Suppressor macrophage treated with lipopolysaccharide for 1 hour (primary cell): Measurements from ENCODE around the gene ECT2L.
"Not testable (repeated sequence)": the region's sequence is repeated elsewhere in the genome, so short reads cannot be mapped to it uniquely, and the experiment has no call there.

ENCODE experiments used
- DNase-seq, 3 donors: peaks; one replicate each; pipeline ENCODE4 v3.0.0-alpha.2; 2020 to 2022

ECT2L gene

DNA sequence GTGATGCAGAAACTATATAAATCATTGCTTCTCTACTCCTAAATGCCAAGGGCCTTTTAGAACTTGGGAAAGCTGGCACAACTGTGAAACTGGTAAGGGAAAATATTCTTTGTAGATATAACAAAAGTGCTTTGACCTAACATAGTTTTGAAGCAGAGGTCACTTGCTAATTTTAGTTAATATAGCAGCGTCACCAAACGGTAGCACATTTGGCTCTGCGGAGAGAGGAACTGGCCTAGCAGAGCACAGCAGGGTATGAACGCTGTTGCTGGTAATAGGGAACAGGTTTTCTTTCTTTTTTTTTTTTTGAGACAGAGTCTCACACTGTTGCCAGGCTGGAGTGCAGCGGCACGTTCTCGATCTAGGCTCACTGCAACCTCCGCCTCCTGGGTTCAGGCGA, 67.4 kb downstream of the ECT2L start:
- no peak for DNase-seq

DNA sequence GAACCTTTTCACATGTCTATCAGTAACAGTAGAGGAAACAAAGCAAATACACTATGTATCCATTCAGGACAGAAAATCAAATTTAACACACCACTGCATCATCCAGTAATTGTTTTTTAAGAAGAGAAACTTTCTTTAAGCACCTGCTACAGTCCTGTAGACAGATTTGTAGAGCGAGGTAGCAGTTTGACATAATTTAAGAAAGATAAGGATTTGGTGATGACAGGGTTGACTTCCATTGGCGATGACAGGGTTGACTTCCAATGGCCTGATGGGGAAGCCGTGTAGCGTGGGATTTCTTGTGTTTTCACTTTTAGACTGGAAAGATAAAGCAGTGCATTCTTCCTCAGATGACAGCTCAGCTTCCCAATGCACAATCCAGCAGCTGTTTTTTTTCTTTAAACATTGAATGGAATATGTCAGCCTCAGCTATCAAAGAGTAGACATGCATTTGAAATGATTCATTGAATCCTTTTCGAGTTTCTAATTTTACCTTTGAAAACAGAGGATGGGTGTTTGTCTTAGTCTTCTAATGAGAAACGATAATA, 68.5 kb downstream of the ECT2L start:
- DNase-seq = no peak

DNA sequence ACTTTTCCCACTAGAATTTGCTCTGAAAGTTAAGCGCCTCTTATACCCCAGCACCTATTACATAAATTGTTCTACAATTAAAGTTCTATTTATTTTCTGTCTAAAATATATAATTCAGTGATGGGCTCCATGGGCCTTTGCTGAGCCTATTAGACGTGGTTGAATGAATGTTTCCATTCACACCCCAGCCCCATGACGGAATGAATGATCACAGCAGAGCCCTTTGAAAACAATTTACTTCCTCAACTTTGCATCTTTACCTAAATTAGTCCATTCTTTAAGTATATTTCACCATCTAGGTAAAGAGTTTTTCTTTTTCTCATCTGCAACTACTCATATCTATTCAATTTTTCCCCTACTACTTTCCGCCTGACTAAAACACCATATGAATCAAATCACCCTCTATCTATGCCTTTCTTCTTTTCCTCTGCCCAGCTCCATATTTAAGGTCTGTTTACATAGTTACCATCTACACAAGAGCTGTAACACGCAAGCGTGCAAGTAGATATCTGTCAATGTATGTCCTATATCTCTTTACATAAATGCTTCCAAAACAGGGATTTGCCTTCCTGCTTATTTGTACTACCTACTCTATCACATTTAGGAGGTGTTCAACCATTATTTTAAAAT, 69.7 kb downstream of the ECT2L start:
- no peak for DNase-seq

DNA sequence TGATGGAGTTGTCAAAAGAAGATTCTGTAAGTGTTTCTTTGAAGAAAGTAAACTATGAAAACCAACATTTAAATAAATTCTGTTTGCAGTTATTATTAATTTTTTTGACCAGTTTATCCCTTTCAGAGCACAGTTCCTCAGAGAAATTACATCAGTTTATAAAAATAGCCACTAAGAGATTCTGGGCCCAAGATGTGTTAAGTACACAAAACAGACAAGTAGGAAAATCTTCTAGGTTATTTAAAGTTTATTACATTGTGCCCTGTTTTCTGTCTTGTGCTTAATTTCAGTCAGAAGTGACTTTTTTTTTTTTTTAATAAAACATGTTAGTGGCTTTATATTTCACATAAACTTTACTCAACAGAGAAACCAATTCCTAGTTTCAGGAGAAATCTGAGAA, 72.3 kb downstream of the ECT2L start:
- no peak for DNase-seq

DNA sequence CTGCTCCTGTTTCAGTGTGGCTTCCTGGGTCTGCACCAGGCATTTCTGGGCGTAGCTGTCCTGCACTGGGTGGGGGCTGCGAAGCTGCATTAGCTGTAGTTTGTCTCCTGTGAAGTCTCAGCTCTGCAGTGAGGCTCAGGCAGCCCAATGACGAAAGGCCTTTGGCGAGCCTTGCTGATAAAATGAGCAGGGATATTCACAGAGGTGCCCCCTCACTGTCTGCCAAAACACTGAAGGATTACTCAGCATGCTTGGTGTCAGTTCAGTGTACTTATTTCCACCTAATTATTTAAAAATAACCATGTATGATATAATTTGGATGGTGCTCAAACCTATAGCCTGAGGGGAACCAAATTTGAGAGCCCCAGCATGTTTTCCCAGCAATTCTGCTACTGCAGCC, 73.5 kb downstream of the ECT2L start:
- DNase-seq = no peak

DNA sequence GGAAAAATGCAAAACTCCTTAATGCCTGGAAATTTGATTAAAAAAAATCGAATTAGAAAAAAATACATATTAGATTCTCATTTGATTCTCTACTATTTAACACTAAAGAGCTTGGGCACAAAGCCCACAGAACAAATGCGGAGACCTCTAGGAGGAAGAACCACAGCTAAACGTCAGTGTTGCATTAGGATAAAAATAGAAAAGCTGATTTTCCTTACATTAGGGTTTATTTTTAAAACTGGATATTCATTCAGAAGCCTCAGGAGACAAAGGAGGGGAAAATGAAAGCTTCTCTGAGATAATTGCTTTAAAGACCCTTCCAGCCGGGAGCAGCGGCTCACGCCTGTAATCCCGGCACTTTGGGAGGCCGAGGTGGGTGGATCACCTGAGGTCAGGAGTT, 77.3 kb downstream of the ECT2L start:
- no peak for DNase-seq

DNA sequence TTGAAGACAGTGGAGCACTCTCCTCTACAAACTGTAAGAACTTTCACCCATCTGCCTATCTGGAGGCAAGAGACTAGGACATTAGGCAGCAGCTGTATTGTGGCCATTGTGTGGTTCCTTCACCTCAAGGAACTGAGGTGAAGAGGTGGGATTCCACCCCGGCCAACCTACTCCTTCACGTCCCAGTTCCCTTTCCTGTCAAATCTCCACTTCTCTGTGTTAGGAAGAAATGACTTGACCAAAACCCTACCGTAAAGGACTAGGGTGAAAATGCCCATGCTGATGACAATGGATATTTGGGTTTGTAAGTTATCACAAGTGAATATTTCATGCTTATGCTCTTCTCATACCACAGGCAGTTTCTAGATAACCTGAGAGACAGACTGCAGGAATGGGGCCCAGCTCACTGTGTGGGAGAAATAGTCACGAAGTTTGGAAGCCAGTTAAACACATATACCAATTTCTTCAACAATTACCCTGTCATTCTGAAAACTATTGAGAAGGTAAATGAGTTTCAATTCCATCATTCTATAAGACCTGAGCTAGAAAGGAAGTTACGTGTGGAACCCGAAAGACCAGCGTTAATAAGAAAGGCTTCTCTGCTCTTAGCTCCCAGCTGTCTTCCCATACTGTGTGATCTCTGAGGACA, 86.6 kb downstream of the ECT2L start:
- no peak for DNase-seq

DNA sequence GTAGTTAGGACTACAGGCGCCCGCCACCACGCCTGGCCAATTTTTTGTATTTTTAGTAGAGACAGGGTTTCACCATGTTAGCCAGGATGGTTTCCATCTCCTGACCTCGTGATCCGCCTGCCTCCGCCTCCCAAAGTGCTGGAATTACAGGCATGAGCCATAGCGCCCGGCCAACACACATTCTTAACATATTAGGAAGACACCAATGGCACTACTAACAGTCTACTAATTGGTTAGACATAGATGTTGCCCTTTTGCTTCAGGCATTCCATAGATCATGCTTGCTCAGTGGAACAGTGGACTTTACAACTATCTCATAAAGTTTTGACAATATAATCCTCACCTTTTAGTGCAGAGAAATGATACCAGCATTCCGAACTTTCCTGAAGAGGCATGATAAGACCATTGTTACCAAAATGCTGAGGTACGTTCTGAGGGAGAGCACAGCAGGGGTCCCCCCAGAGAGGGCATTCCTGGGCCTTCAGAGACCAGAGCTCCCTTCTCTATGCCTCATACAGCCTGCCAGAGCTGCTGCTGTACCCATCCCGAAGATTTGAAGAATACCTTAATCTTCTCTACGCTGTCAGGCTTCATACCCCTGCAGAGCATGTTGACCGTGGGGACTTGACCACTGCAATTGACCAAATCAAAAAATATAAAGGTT, 89.4 kb downstream of the ECT2L start:
- DNase-seq = no peak

DNA sequence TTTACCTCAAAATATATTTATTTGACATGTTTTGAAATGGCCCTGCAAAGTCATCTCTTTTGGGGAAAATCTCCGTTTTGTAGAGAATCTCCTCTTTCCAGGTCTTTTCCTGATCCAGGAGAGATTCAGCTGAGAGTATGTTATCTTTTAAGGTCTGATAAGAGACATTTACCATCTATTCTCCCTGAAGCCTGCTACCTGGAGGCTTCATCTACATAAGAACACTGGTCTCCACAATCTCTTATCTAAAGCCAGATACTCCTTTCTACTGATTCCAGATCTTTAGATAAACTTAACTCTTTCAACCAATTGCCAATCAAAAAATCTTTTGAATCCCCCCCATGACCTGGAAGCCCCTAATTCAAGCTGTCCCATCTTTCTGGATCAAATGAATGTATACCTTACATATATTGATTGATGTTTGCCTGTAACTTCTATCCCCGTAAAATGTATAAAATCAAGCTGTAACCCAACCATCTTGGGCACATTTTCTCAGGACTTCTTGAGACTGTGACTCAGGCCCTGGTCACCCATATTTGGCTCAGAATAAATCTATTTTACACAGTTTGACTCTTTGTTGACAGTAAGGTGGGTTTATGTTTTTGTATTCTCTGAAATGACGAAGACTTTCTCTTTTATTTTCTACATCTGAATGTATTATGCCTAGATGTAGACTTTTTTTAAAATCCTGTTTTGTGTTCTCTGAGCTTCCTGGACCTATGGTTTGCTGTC, 95.5 kb downstream of the ECT2L start:
- DNase-seq = no peak

DNA sequence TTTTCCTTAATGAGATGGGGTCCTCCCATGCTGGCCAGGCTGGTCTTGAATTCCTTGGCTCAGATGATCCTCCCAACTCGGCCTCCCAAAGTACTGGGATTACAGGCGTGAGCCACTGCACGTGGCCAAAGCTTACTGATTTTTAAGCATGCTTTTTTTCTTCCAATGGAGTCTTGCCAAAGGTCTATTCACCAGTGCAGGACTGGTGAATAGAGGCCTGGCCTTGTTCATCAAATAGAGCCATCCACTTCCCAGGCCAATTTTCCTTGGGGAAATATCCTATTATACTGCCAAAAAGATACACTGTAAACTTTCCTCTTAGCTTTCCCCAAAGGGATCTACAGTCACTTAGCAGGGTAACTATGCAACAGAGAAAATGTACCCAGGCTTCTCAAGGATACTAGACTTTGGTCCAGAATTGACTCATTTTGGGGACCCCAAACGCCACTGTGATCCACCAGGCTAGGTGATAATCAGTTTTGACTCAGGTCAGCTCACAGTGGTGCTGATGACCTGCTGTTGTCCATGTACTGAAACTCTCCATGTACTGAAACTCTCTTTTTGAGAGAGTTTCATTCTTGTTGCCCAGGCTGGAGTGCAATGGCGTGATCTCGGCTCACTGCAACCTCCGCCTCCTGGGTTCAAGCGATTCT, 100.3 kb downstream of the ECT2L start:
- no peak for DNase-seq

DNA sequence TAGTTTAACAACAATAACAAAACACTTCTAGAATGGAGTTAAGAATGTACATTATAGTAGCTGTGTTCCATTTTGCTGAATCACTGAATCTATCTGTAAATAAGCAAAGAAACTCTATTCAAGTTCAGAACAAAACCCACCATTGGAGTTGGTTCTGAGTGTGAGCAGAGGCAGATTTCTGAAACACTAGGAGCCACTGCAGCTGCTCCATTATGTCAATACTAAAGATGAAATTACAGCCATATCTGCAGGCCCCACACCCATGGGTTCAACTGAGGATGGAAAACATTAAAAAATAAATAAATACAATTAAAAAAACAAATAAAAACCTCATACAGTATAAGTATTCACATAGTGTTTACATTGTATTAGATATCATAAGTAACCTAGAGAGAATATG, 101.1 kb downstream of the ECT2L start:
- DNase-seq = no peak

DNA sequence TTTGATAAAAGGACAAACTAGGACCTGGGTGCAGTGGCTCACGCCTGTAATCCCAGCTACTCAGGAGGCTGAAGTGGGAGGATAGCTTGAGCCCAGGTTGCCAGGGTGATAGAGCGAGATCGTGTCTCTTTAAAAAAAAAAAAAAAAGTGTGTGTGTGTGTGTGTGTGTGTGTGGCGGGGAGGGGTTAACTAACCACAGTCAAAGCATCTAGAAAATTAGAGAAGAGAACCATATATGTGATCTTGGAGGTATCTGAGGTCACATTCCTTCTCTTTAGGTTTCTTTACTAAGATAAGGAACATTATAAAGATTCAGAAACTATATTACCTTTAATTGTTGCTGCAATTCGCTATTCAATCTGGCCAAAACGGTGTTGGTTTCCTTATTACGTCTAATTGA, 111.3 kb downstream of the ECT2L start:
- no peak for DNase-seq

DNA sequence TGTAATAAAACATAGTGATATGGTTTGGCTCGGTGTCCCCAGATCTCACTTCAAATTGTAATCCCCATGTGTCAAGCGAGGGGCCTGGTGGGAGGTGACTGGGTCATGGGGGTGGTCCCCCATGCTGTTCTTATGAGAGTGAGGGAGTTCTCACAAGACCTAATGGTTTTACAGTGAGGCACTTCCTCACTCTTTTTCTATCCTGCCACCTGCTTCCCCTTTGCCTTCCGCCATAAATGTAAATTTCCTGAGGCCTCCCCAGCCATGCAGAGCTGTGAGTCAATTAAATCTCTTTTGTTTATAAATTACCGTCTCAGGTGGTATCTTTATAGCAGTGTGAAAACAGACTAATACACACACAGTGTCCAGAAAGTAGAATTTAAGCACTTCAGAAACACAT, 113.6 kb downstream of the ECT2L start:
- DNase-seq = no peak

DNA sequence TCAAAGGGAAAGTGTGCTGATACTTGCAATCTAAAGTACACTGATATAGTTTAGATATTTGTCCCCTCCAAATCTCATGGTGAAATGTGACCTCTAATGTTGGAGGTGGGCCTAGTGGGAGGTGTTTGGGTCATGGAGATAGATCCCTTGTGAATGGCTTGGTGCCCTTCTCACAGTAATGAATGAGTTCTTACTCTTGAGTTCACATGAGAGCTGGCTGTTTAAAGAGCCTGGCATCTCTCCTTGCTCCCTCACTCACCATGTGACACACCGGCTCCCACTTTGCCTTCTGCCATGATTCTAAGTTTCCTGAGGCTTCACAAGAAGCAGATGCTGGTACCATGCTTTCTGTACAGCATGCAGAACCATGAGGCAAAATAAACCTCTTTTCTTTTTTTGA, 114.1 kb downstream of the ECT2L start:
- no peak for DNase-seq

DNA sequence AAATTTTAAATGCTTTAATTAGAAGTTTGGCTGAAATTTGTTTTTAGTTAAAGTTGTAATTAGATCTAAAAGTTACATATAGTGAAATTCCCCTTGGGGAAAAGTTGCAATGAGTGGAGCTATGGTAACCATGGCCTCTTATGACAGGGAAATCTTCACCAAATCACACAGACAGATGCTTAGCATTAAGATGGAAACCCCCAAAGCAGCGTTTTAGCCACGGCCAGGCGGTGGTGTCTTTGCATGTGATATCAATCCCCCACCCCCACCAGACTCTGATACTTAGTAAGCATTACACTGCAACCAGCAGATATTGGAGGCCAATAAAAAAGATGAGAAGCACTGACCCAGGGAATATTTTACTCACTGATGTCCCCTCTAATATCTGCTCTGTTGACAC, 116.4 kb downstream of the ECT2L start:
- peak in 1 of 3 donors; percentile 1 for DNase-seq

DNA sequence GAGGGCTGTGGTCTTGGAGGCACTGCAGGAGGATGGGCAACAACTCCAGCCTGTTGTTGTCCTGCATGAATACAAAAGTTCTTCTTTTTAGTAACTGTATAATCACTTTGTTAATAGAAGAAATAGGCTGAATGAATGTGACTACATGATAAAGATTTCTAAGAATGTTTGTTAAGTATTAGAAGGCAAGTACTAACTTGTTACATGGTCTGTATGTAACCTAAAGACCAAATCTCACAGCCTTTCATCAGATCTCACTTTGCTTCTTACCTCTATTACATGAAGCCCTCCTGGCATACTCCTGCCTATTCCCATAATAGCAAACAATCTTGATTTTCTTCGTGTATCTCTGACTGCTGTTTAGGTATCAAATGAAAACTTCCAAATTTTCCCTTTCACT, 118.8 kb downstream of the ECT2L start:
- DNase-seq = no peak

DNA sequence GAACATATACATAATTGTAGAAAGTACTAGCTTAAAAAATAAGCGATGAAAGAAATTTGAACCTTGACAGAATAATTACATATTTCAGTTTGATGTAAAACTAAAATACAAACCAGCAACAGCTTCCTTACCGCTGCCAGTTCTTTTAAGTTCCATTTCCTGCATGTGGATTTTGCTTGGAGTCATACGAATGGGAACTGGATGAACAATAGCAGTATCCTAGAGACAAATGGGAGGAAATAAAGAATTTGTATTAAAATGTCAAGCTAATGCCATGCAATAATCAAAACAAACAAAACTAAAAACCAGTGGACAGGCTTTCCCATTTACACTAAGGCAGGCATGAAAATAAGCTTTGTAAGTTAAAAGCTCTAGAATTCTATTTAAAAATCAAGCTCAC, 125.0 kb downstream of the ECT2L start:
- DNase-seq = no peak

DNA sequence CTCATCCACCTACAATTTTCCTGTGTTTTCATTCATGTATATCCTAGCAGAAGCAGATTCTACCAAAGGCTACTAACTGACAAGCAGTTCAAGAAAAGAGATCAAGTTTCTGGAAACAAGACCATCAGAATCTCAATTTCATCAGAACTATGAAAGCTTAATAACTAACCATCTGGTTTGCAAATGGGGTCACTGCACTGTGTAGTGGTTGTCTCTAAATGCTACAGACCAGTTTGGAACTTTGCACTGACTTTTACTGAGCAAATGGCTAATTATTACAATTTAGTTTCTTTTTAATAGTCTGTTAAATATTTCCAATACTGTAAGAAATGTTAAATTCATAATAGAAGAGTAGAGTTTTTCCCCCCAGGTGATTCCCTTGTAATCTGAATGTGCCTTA, 127.7 kb downstream of the ECT2L start:
- DNase-seq = no peak

DNA sequence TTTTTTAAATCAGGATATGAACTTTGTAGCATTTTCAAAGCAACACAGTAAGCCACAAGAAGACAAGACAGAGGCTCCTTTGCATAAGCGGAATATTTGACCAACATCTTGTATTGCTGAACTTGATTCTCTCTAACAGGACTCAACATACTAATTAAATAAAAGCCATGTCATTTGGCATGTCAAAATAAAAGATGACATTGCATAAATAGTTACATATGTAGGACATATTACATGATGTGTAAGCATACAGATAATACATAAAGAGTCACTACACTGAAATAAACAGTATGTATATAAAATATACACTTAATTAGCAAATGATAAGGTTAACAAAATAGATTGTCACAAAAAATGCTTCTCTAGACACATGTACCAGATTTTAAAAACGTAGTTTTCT, 129.9 kb downstream of the ECT2L start:
- no peak for DNase-seq

DNA sequence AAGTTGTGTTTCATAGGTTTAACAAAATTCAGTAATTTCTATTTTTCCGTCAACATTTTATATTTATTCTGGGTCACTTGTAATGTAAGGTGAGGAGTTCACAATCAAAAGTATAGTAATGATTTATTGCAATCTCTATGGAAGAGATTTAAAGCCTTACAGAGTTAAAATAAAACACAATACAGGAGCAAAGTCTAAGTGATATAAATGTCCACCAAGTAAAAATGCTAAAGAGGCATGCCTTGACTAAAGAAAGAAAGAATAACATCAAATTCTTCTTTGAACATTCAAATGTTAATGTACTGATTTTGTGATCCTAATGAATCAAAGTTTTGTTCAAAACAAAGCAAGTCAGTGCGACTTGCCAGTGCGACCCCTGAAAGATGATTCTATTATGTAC, 130.7 kb downstream of the ECT2L start:
- DNase-seq = no peak

DNA sequence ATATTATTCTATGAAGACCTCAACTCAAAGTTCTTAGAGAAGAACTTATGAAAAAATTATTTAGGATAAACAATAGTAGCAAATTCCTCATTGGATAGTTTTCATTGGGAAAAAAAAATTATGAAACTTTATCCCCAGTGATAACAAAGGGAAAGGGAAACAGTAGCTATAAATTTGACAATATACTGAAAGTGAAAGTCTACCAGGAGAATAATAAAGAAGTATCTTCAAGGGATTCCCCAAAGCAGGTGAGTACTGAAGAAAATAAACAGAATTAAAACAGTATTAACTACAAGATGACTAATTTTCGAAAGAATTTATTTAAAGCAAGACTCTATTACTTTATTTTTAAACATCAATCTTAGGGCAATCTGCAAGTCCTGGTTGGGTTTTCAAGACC, 135.8 kb downstream of the ECT2L start:
- no peak for DNase-seq

DNA sequence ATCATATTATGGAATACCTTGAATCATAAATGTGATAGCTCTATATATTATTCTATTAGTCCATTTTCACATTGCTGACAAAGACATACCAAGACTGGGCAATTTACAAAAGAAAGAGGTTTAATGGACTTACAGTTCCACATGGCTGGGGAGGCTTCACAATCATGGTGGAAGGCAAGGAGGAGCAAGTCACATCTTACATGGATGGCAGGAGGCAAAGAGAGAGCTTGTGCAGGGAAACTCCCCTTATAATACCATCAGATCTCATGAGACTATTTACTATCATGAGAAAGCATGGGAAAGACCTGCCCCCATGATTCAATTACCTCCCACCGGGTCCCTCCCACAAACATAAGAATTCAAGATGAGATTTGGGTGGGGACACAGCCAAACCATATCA, 141.0 kb downstream of the ECT2L start:
- DNase-seq = not testable (repeated sequence)

DNA sequence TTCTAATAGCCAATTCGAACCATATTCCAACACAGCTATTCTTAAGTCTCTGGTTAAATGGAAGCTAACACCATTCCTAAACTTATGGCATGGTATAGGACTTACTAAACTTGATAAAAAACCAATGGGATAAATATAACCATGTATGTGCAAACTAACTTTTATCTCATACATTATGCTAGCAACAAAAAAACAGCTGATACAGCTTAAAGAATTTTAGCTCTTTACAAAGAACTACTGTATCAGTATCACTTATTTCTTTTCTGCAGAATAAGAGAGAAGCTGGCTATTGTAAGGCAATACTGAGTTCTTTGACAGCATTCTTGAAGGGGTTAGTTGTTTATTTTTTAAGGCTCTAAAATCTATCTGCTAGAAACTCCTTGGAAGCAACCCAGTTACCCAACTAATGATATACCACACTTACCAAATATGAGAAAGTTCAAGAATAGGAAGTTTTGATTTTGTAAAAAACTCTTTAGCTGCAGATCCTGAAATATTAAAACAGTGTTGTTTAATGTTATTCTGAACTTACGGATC, 147.3 kb downstream of the ECT2L start:
- no peak for DNase-seq
